Brain microvascular endothelial cell (primary cell): ENCODE data around the gene PCGF2.

Source experiments
- DNase-seq: peaks from one replicate; pipeline ENCODE4 v3.0.0-alpha.2; 2020
- H3K27ac ChIP-seq: fragments of 250-450 bp; sonication (Bioruptor Pico); 2 replicates; pipeline ENCODE4 v1.5.1; 2020; ENCODE audit warnings: mild to moderate bottlenecking, moderate library complexity
- H3K27me3 ChIP-seq: fragments of 250-450 bp; sonication (Bioruptor Pico); replicated peaks from 2 replicates; pipeline ENCODE4 v1.5.1; 2020; ENCODE audit warnings: mild to moderate bottlenecking
- H3K36me3 ChIP-seq: fragments of 250-450 bp; sonication (Bioruptor Pico); replicated peaks from 2 replicates; pipeline ENCODE4 v1.5.1; 2020; ENCODE audit warnings: mild to moderate bottlenecking
- H3K4me3 ChIP-seq: 2 replicates; pipeline ENCODE4 v1.5.1; 2011; ENCODE audit warnings: low read depth, mild to moderate bottlenecking, control low read depth, low read length, moderate library complexity
- in situ Hi-C: cut with HindIII; loops from 2 replicates; pipeline ENCODE4 v1.10.0; 2017; ENCODE audit warnings: low sequenced_read_pairs, low pct_ligation_motif_present
- TF ChIP-seq, protein P1 (sequence below): IDR thresholded peaks from 2 replicates; pipeline ENCODE4 v1.5.1; 2011; ENCODE audit warnings: low read depth, mild to moderate bottlenecking, moderate library complexity, low read length, control low read depth, inconsistent platforms; ENCODE audit errors: missing control alignments

Gene PCGF2

DNA sequence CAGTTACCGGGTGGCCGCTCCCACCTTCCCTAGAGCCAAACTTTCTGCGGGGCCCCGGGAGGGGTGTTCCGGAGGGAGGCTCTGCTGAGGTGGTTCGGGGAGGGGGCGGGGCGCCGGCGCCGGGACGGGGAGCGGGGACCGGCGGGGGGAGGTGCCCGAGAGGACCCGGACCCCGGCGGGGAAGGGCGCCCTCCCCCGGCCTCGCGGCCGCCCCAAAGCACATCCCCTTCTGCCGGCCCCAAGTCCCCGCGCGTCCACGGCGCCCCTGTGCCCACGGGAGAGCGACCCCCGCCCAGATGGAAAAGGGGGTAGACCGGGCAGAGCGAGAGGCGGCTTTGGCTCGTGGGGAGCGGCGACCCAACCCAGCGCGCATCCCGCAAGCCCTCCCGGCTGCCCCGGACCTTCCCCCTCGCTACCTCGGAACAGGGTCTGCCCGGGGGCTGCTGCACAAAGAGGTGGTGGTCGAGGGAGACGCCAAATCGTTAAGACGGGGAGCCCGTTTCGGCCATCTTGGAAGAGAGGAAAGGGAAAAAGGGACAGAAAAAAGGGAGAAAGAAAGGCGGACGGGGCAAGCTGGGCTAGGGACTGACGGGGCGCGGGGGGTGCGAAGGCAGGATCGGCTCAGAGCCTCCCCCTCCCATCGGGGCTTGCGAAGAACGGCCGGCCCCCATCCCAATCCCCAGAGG lies 530 bp downstream of the PCGF2 start:
- Histone ChIP-seq H3K4me3 (peak overlapping the region; percentile 99), H3K36me3 (peaks cover under 1% of the 10 kb centered on the region), H3K27ac (peak overlapping the region; percentile 50), H3K27me3 (no peaks in the 10 kb centered on the region)
- TF ChIP-seq, protein P1, sequence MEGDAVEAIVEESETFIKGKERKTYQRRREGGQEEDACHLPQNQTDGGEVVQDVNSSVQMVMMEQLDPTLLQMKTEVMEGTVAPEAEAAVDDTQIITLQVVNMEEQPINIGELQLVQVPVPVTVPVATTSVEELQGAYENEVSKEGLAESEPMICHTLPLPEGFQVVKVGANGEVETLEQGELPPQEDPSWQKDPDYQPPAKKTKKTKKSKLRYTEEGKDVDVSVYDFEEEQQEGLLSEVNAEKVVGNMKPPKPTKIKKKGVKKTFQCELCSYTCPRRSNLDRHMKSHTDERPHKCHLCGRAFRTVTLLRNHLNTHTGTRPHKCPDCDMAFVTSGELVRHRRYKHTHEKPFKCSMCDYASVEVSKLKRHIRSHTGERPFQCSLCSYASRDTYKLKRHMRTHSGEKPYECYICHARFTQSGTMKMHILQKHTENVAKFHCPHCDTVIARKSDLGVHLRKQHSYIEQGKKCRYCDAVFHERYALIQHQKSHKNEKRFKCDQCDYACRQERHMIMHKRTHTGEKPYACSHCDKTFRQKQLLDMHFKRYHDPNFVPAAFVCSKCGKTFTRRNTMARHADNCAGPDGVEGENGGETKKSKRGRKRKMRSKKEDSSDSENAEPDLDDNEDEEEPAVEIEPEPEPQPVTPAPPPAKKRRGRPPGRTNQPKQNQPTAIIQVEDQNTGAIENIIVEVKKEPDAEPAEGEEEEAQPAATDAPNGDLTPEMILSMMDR = no peak
- no peak for DNase-seq
- in situ Hi-C loops = no loop called here

DNA sequence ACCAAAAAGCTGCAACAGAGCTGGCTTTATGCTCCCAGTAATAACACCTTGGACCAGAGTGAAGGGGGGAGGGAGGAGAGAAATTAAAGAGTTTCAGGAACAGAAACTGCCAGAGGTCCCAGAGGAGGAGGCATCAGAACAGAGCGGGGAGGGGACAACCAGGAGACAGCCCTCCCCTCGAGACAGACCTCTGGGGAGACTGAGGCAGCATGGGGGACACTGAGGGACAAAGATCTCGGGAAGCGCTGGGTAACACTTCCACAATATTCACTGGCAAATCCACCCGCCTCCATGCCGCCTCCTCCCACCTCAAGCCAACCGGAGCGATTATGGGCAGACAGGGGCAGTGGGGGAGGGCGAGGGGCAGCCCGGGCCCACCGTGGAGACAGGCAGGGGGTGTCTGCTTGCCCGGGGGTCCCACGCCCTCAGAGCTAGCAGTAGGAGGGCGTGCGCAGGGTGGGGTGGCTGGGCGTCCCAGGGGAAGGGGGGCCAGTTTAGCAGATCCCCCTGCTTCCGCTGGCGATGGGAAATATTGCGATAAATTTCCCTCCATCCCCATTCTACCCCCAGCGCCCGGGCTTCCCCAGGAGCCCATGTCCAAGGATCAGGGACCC lies 1.2 kb downstream of the PCGF2 start:
- no peak for DNase-seq
- H3K36me3 ChIP-seq = no peaks in the 10 kb centered on the region
- peak overlapping the region; percentile 99 for H3K4me3 ChIP-seq
- TF ChIP-seq, protein P1 = no peak
- H3K27ac ChIP-seq = no peak overlapping the region
- in situ Hi-C loops = no loop called here
- H3K27me3 ChIP-seq = no peaks in the 10 kb centered on the region

DNA sequence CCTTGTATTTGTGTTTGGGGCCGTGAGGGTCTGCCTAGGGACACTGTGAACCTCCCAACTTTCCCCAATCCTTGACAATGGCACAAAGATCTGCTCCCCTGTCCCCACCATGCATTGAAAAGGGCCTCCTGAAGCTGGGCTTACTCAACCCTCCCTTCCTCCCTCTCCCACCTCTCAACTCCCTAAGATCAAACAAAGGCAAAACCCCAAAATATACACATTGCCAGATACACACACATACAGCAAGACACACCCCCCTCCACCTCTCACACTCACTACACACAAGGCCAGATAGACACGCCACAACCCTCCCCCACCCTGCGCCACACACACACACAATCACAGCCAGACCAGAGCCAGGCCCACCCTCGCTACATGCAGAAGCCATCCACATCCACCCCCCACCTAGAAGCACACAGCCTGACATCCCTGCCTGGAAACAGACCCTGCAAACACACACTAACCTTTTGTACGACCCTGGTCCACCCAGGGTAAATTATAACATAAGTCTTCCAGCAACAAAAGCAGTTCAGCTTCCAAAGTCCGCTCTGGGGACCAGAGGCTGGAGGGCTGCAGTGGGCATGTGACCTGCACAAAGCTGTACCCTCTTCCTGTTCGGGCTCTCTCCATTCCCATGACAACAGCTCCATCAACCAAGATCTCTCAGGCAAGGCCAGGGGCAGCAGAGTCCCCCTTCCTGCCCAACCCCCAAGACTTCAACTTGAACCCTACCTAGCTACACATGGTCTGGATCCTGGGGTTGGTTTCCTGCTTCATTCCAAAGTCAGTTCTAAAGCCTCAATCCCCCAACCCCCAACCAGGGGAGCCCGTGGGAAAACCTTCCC lies 1.9 kb downstream of the PCGF2 start:
- TF ChIP-seq, protein P1 = no peak

DNA sequence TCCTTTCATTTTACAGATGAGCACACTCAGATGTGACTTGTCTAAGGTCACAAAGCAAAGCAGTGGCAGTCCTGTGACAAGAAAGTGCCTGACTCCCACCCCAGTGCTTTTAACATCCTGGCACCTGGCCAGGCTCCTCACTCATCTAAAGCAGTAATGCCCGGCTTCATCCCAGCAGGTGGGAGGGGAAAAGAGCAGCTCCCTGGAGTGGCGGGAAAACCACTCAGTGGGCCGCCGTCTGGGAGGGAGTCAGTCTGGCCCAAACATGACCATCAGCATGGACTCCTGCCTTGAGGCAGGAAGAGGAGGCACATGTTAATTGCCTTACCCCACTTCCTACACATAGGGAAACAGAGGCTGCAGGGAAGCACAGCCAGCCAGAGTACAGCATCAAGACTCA lies 2.6 kb downstream of the PCGF2 start:
- TF ChIP-seq, protein P1 = no peak
- Histone ChIP-seq H3K36me3 (no peaks in the 10 kb centered on the region), H3K4me3 (peak overlapping the region; percentile 99), H3K27me3 (no peaks in the 10 kb centered on the region), H3K27ac (no peak overlapping the region)
- in situ Hi-C loops = no loop called here
- no peak for DNase-seq

More for the DNA sequence above, 1.9 kb downstream of the PCGF2 start:
- Histone ChIP-seq H3K27ac (no peak overlapping the region), H3K4me3 (peak overlapping the region; percentile 99), H3K27me3 (no peaks in the 10 kb centered on the region), H3K36me3 (no peaks in the 10 kb centered on the region)
- DNase-seq = no peak
- in situ Hi-C loops = no loop called here

DNA sequence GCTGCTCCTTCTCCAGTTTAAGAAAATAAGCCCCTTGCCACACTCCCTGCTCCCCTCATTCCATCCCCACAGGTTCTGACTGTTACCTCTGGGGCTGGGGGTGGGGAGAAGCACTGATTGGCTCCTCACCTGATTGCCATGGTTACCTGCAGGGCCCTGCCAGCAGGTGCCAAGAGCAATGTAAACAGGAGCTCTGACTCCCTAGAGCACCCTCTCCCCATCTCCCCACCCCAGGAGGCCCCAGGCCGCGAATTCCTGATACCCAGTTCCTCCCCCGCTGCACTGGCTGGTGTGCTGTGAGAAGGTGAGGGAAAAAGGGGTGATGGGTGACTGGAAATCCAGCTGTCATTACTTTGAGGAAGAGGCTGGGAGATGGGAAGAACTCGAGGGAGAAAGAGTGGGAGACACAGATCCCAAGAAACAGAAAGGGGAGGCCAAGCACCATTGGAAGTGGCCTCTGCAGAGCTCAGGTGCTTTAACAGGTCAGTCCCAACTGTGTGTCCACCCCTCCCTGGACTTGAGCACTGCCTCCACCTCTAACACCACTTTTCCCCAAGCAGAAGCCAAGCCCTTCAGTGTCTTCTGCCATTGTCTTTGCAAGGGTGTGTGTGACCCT lies 4.5 kb downstream of the PCGF2 start:
- TF ChIP-seq, protein P1 = no peak
- DNase-seq = no peak
- in situ Hi-C loops = no loop called here
- Histone ChIP-seq H3K27me3 (no peaks in the 10 kb centered on the region), H3K36me3 (peaks cover 14% of the 10 kb centered on the region), H3K4me3 (no peak overlapping the region), H3K27ac (no peak overlapping the region)
